NCI-H82 treated with DMSO at 0.1 percent for 48 hours (cell line): Measurements from ENCODE around the gene POLD2.

ENCODE experiments used
- DNase-seq: peaks from one replicate; lab custom pipeline; 2025; ENCODE audit not compliant: unreplicated experiment; lab: John Stamatoyannopoulos, UW

Gene POLD2

GRCh38 chr7:44103566-44103922 is 19.8 kb downstream of the POLD2 start:
- no peak for DNase-seq

DNA sequence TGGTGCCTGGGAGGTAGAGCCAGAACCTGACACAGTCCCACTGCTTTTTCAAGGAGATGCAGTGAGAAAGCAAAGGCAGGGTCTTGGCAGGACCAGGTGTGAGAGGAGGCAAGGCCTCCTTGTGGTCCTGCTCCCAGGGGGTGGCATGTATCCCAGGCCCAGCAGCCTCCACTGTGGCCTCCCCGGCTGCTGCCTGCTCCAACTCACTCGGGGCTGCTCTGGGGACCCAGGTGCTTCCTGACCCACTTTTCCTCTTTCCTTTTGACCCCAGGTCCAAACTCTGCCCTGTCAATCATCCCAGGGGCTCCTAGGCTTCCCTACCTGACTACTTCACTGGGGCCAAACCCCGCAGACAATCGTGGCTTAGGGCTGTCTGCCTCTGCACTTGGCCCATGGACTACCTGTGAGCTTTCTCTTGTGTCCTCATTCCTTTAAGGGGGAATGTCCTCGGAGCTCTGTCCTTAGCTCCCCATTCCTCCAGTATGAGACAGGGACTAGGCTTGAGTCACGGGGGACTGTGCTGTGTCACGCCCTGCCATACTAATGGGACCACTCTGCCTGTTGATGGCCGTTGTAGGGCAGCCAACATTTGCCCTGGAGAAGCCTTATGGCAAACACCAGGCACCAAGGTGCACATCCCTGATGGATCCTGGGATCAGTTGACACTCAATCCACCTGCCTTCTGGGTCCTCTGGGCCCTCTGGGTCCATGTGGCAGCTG is 20.3 kb downstream of the POLD2 start:
- no peak for DNase-seq

GRCh38 chr7:44101966-44102845 is 21.1 kb downstream of the POLD2 start:
- DNase-seq = no peak

DNA sequence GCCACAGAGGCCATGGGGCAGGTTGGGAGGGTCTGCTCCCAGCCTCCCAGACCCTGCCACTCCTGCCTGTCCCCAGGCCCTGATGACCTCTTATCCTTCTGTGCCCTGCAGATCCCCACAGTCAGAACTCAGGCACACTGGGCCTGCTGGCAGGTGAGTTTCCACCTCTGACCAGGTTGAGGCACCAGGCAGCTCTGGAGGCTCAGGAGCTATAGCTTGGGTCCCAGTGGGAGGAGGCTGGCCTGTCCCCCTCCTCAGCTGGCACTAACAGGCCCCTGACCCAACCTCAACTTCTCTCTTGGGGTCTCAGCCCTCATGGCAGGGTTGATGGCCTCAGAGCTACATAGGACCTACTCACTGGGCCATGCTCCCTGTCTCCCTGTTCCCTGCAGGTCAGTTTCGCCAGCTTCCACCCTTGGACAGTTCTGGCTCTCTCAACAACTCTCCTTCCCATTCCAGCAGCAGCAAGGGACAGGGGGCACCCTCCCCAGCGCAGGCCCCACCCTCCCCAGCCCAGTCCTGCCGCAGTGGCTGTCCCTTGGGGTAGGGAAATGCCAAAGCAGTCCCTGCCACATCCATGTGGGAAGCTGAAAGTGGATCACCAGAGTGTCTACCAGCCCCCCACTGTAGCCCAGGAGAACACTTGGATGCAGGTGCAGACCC is 21.9 kb downstream of the POLD2 start:
- no peak for DNase-seq

- no peak for DNase-seq
Observed at GRCh38 chr7:44100458-44101302, 22.7 kb downstream of the POLD2 start.

GRCh38 chr7:44099669-44100068 is 23.7 kb downstream of the POLD2 start:
- no peak for DNase-seq

DNA sequence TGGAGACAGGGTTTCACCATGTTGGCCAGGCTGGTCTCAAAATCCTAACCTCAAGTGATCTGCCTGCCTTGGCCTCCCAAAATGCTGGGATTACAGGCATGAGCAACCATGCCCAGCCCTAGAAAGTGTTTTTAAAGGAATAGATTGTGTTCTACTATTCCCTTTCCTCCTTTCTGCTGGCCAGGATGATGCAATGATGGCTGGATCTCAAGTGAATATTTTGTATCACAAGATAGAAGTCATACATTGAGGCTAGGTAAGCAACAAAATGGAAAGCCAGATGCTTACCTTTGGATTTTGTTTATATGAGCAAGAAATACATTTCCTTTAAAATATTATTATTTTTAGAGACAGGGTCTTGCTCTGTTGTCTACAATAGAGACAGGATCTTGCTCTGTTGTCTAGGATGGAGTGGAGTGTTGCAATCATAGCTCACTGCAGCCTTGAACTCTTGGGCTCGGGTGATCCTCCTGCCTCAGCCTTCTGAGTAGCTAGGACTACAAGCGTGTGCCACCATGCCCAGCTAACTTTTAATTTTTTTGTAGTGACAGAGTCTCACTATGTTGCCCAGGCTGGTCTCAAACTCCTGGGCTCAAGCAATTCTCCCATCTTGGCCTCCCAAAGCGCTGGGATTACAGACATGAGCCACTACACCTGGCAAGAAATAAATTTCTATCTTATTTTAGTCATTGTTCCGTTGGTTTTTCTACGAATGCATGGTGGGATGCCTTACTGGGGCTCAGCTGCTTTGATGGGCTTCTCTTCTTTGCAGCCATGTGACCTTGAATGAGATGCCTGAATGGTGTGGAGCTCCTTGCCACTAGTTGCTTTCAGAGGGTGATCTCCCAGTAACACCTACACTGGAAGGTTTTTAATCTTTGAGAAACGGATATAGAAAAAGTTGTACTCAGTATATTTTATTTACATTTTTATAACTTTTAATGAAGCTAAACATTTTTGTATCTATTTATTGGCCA is 25.0 kb downstream of the POLD2 start:
- no peak for DNase-seq

- DNase-seq = no peak
Observed at GRCh38 chr7:44097064-44097932, 26.1 kb downstream of the POLD2 start.

GRCh38 chr7:44096326-44096881 is 26.9 kb downstream of the POLD2 start:
- no peak for DNase-seq

GRCh38 chr7:44095781-44096180 is 27.6 kb downstream of the POLD2 start:
- no peak for DNase-seq

- no peak for DNase-seq
Observed at GRCh38 chr7:44094883-44095592, 28.3 kb downstream of the POLD2 start.

DNA sequence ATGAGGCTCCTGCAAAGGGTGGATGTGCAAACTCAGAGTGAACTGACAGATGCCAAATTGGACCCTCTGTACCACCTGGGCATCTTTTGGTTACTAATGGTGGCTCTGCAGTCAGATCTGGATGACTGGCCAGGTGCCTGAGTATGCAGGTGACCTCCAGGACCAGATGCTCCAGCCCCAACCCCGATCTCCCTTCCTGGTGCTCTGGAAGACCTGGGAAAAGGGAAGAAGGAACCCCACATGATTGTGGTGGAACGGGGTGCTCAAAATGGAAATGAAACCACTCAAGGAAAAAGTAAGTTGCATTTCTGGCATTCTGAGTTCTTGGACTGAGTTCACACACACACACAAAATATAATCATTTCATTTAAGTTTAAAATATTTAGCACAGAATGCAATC is 29.0 kb downstream of the POLD2 start:
- no peak for DNase-seq

GRCh38 chr7:44093102-44093641 is 30.2 kb downstream of the POLD2 start:
- no peak for DNase-seq

DNA sequence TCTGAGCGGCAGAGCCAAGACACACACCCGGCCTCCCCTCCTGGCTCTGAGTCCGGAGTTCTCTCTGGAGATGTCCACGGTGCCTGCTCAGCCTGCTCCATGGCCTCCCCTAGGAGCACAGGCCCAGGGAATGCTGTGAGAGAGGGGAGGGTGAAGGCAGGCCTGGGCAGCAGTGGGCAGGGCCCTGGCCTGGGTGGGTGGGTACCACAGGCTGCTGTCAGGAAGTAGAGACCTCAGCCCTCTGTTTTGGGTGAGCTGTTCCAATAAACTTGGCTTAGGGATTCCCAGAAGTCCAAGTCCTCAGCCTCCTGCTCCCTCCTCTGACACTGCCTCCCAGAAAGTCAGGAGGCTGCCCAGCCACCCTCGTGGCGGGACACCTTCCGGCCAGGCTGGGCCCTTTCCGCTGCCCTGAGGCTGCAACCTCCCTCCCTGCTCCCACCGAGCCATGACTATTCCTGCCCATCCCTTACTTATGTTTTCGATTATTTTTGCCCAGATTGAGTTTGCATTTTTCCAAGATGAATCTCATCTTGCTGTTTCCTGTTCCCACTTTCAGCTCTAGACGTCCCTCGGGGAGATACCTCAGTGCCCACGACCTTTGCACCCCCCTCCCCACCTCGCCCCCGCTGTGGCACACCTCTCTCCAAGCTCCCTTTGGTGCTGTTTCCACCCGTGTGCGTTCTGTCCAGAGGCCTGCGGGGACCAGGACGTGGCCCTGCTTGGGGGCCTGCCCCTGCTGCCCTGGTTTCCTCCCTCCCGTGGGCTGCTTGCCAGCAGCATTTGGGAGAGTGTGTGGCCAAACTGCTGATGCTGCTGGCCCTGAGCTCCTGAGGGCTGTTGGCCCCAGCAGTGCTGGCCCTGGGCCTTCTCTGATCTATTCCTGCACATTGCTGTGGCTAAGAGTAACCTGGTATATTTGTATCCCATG is 35.2 kb downstream of the POLD2 start:
- no peak for DNase-seq

- DNase-seq = no peak
Observed at GRCh38 chr7:44086627-44087026, 36.7 kb downstream of the POLD2 start.

DNA sequence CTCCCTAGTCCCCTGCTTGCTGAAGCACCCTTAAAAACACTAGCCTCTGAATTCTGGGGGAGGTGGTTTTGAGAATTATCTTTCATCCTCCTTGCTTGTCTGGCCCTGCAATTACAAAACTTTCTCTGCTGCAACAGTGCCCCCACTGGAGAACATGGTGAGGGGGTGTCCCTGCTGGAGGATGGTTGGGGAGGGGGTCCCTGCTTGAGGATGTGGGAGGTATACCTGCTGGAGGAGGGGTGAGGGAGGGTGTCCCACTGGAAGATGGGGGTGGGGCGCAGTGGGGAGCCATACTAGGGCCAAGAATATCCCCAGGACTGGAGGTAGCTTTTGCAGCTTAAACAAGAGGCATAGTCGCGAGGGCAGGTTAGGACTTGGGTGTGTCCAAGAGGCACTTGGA is 37.8 kb downstream of the POLD2 start:
- DNase-seq = no peak

- DNase-seq = no peak
Observed at GRCh38 chr7:44084701-44085100, 38.6 kb downstream of the POLD2 start.
